ENCODE data around the gene DDR1.
"Not testable (repeated sequence)": the region's sequence is repeated elsewhere in the genome, so short reads cannot be mapped to it uniquely, and the experiment has no call there.

DDR1 gene

GRCh38 chr6:30873795-30874194, 10.5 kb upstream of the DDR1 start:
- H2AK5ac ChIP-seq (ENCODE audit: low read depth, low read length); H2BK12ac ChIP-seq (ENCODE audit: low read length); H3K27ac ChIP-seq (replicated peaks; ENCODE audit: low read length); H3K27me3 ChIP-seq (ENCODE audit: control insufficient read depth in 3 of 3, insufficient read depth in 3 of 3, low read depth in 1 of 3, low read length in 3 of 3); H3K4me2 ChIP-seq (ENCODE audit: insufficient read depth, low read length, poor library complexity, severe bottlenecking); H4K91ac ChIP-seq (ENCODE audit: low read depth, low read length, poor library complexity); H3K14ac ChIP-seq (ENCODE audit: low read length); H3K23ac ChIP-seq (ENCODE audit: low read depth, low read length, poor library complexity); H2BK120ac ChIP-seq (ENCODE audit: low read depth, low read length); DNase-seq (ENCODE audit: low spot score); H4K8ac ChIP-seq (ENCODE audit: low read depth, low read length); H2BK5ac ChIP-seq (ENCODE audit: low read length); H2AFZ ChIP-seq (ENCODE audit: low read length); H3K4me3 ChIP-seq (ENCODE audit: low read length in 2 of 2); H3K4ac ChIP-seq (ENCODE audit: low read length); H3K36me3 ChIP-seq (replicated peaks in 1 of 2; ENCODE audit: control insufficient read depth in 2 of 2, insufficient read depth in 2 of 2, low read length in 2 of 2); H3K18ac ChIP-seq (ENCODE audit: low read length); H2BK15ac ChIP-seq (ENCODE audit: low read length); H3K79me1 ChIP-seq (ENCODE audit: low read depth, low read length); H3K9ac ChIP-seq (ENCODE audit: low read depth, low read length, poor library complexity): not testable (repeated sequence)
- peaks cover 10 to 12% of the 10 kb centered on the region in 2 donors for H3K4me1 ChIP-seq (ENCODE audit: control insufficient read depth in 2 of 2, insufficient read depth in 1 of 2, low read depth in 1 of 2, low read length in 2 of 2)
- WGBS, 2 donors (ENCODE audit: extremely low coverage in 2 of 2, insufficient read length in 2 of 2, insufficient replicate concordance in 1 of 2) = no CpG with 5 or more reads among the region's 3 CpGs
- peaks cover 7 to 30% of the 10 kb centered on the region in 2 donors for H3K9me3 ChIP-seq (replicated peaks in 1 of 2; ENCODE audit: control insufficient read depth in 2 of 2, insufficient read depth in 1 of 2, low read depth in 1 of 2, low read length in 2 of 2)

- H3K27me3 ChIP-seq (ENCODE audit: control insufficient read depth in 3 of 3, insufficient read depth in 3 of 3, low read depth in 1 of 3, low read length in 3 of 3) = no peaks in the 10 kb centered on the region
- no peaks in the 10 kb centered on the region for H3K36me3 ChIP-seq (replicated peaks in 1 of 2; ENCODE audit: control insufficient read depth in 2 of 2, insufficient read depth in 2 of 2, low read length in 2 of 2)
- no peak overlapping the region for H3K9ac ChIP-seq (ENCODE audit: low read depth, low read length, poor library complexity)
- no peak overlapping the region for H3K18ac ChIP-seq (ENCODE audit: low read length)
- DNase-seq (ENCODE audit: low spot score) = no peak
- no peak overlapping the region for H3K4me2 ChIP-seq (ENCODE audit: insufficient read depth, low read length, poor library complexity, severe bottlenecking)
- no peak overlapping the region for H2BK15ac ChIP-seq (ENCODE audit: low read length)
- H3K9me3 ChIP-seq (replicated peaks in 1 of 2; ENCODE audit: control insufficient read depth in 2 of 2, insufficient read depth in 1 of 2, low read depth in 1 of 2, low read length in 2 of 2) = peaks cover 7 to 30% of the 10 kb centered on the region in 2 donors
- no peak overlapping the region for H3K23ac ChIP-seq (ENCODE audit: low read depth, low read length, poor library complexity)
- no peak overlapping the region for H4K8ac ChIP-seq (ENCODE audit: low read depth, low read length)
- no peak overlapping the region for H2BK120ac ChIP-seq (ENCODE audit: low read depth, low read length)
- H3K79me1 ChIP-seq (ENCODE audit: low read depth, low read length) = no peaks in the 10 kb centered on the region
- no peak overlapping the region for H2AFZ ChIP-seq (ENCODE audit: low read length)
- no peak overlapping the region for H4K91ac ChIP-seq (ENCODE audit: low read depth, low read length, poor library complexity)
- peaks cover 19 to 21% of the 10 kb centered on the region in 2 donors for H3K4me1 ChIP-seq (ENCODE audit: control insufficient read depth in 2 of 2, insufficient read depth in 1 of 2, low read depth in 1 of 2, low read length in 2 of 2)
- no peak overlapping the region for H3K4ac ChIP-seq (ENCODE audit: low read length)
- H3K14ac ChIP-seq (ENCODE audit: low read length) = no peak overlapping the region
- no peak overlapping the region for H2BK5ac ChIP-seq (ENCODE audit: low read length)
- WGBS, 2 donors (ENCODE audit: extremely low coverage in 2 of 2, insufficient read length in 2 of 2, insufficient replicate concordance in 1 of 2) = no CpG with 5 or more reads among the region's 18 CpGs
- H3K4me3 ChIP-seq (ENCODE audit: low read length in 2 of 2) = no peak overlapping the region
- H3K27ac ChIP-seq (replicated peaks; ENCODE audit: low read length) = no peak overlapping the region
- H2AK5ac ChIP-seq (ENCODE audit: low read depth, low read length) = no peak overlapping the region
- H2BK12ac ChIP-seq (ENCODE audit: low read length) = no peak overlapping the region
Measured at GRCh38 chr6:30875244-30876038, 8.9 kb upstream of the DDR1 start.

- no peak for DNase-seq (ENCODE audit: low spot score)
- Histone ChIP-seq H3K9me3 (replicated peaks in 1 of 2; ENCODE audit: control insufficient read depth in 2 of 2, insufficient read depth in 1 of 2, low read depth in 1 of 2, low read length in 2 of 2) (peaks cover 4 to 22% of the 10 kb centered on the region in 2 donors), H2BK5ac (ENCODE audit: low read length) (no peak overlapping the region), H3K27ac (replicated peaks; ENCODE audit: low read length) (no peak overlapping the region), H2AFZ (ENCODE audit: low read length) (no peak overlapping the region), H2AK5ac (ENCODE audit: low read depth, low read length) (no peak overlapping the region), H3K4me2 (ENCODE audit: insufficient read depth, low read length, poor library complexity, severe bottlenecking) (no peak overlapping the region), H3K4me1 (ENCODE audit: control insufficient read depth in 2 of 2, insufficient read depth in 1 of 2, low read depth in 1 of 2, low read length in 2 of 2) (peaks cover 19 to 21% of the 10 kb centered on the region in 2 donors), H2BK15ac (ENCODE audit: low read length) (no peak overlapping the region), H2BK12ac (ENCODE audit: low read length) (no peak overlapping the region), H3K4ac (ENCODE audit: low read length) (no peak overlapping the region), H2BK120ac (ENCODE audit: low read depth, low read length) (no peak overlapping the region), H3K14ac (ENCODE audit: low read length) (no peak overlapping the region), H3K79me1 (ENCODE audit: low read depth, low read length) (no peaks in the 10 kb centered on the region), H3K4me3 (ENCODE audit: low read length in 2 of 2) (no peak overlapping the region), H4K91ac (ENCODE audit: low read depth, low read length, poor library complexity) (no peak overlapping the region), H3K9ac (ENCODE audit: low read depth, low read length, poor library complexity) (no peak overlapping the region), H3K36me3 (replicated peaks in 1 of 2; ENCODE audit: control insufficient read depth in 2 of 2, insufficient read depth in 2 of 2, low read length in 2 of 2) (no peaks in the 10 kb centered on the region), H3K18ac (ENCODE audit: low read length) (no peak overlapping the region), H3K27me3 (ENCODE audit: control insufficient read depth in 3 of 3, insufficient read depth in 3 of 3, low read depth in 1 of 3, low read length in 3 of 3) (no peaks in the 10 kb centered on the region), H3K23ac (ENCODE audit: low read depth, low read length, poor library complexity) (no peak overlapping the region), H4K8ac (ENCODE audit: low read depth, low read length) (no peak overlapping the region)
- no CpG with 5 or more reads among the region's 4 CpGs for WGBS, 2 donors (ENCODE audit: extremely low coverage in 2 of 2, insufficient read length in 2 of 2, insufficient replicate concordance in 1 of 2)
Measured at GRCh38 chr6:30876039-30876730, 8.1 kb upstream of the DDR1 start.
